GM18511 (cell line): ENCODE results near the gene BCL11A.

Experiments used
- ATAC-seq: cut with Tn5 transposase; IDR thresholded peaks from one replicate; pipeline ENCODE4 v1.9.1; 2021; ENCODE audit warnings: mild to moderate bottlenecking, moderate library complexity; ENCODE audit not compliant: unreplicated experiment

The BCL11A gene

GRCh38 chr2:60559880-60560279 is 6.4 kb upstream of the BCL11A start:
- no peak for ATAC-seq

GRCh38 chr2:60558536-60558935 is 5.1 kb upstream of the BCL11A start:
- no peak for ATAC-seq

- no peak for ATAC-seq
Measured at GRCh38 chr2:60557486-60557864, 4.0 kb upstream of the BCL11A start.

- no peak for ATAC-seq
Measured at GRCh38 chr2:60556576-60557485, 3.4 kb upstream of the BCL11A start.

GRCh38 chr2:60556175-60556574 is 2.7 kb upstream of the BCL11A start:
- ATAC-seq, result no peak

GRCh38 chr2:60555783-60556139 is 2.3 kb upstream of the BCL11A start:
- ATAC-seq, result peak; percentile 6

GRCh38 chr2:60555066-60555782 is 1.8 kb upstream of the BCL11A start:
- peak; percentile 45 for ATAC-seq

- ATAC-seq, result peak; percentile 1
Measured at GRCh38 chr2:60554646-60555065, 1.2 kb upstream of the BCL11A start.

- ATAC-seq, result no peak
Measured at GRCh38 chr2:60554074-60554645, 706 bp upstream of the BCL11A start.

- ATAC-seq, result no peak
Measured at GRCh38 chr2:60552851-60553494, 481 bp downstream of the BCL11A start.

- ATAC-seq, result no peak
Measured at GRCh38 chr2:60552078-60552850, 1.2 kb downstream of the BCL11A start.

- ATAC-seq, result no peak
Measured at GRCh38 chr2:60551240-60552077, 2.0 kb downstream of the BCL11A start.

GRCh38 chr2:60550984-60551239 is 2.5 kb downstream of the BCL11A start:
- ATAC-seq, result no peak

GRCh38 chr2:60550178-60550983 is 3.1 kb downstream of the BCL11A start:
- ATAC-seq, result peak; percentile 58

- ATAC-seq, result peak; percentile 15
Measured at GRCh38 chr2:60549928-60550177, 3.6 kb downstream of the BCL11A start.

- ATAC-seq, result peak; percentile 8
Measured at GRCh38 chr2:60549238-60549927, 4.1 kb downstream of the BCL11A start.

- ATAC-seq, result no peak
Measured at GRCh38 chr2:60548845-60549237, 4.6 kb downstream of the BCL11A start.

- ATAC-seq, result no peak
Measured at GRCh38 chr2:60548311-60548710, 5.1 kb downstream of the BCL11A start.

- ATAC-seq, result no peak
Measured at GRCh38 chr2:60547841-60548240, 5.6 kb downstream of the BCL11A start.
